A549 (cell line): ENCODE data around the gene RAB3C. TPM values are rescaled to one million over a fixed set of nuclear protein-coding genes. Genes with fewer than 3 reads are reported as not detected.
A peak's percentile ranks its signal among the peaks of the same experiment; 100 is the strongest.

Source experiments
- ATAC-seq, 2 experiments: fragments of 200-7000 bp in 1 of 2; fragments of >200 bp in 1 of 2; cut with Nextera tagmentation in 1 of 2; cut with Tn5 transposase in 1 of 2; 3 replicates each; pipeline versions ENCODE4 v1.8.0 to v1.9.1; 2018 to 2020; ENCODE audit warnings: mild to moderate bottlenecking in 1 of 2, moderate library complexity in 1 of 2
- CTCF ChIA-PET: fragments of 300-600 bp; sonication (Branson Sonifier 250); formaldehyde crosslinking; extraction: SDS; loops from one replicate; lab custom pipeline; 2021; ENCODE audit warnings: antibody characterized with exemption, inconsistent platforms; lab: Yijun Ruan, JAX
- POLR2A ChIA-PET: fragments of 350-600 bp; formaldehyde crosslinking; extraction: SDS; loops from one replicate; lab custom pipeline; 2021; ENCODE audit warnings: antibody characterized with exemption, inconsistent platforms; lab: Yijun Ruan, JAX
- DNase-seq, 2 experiments: peaks; one replicate each; pipeline versions ENCODE4 v3.0.0 to v3.0.0-alpha.2; 2011 to 2016; ENCODE audit warnings: low read depth in 1 of 2, low spot score in 1 of 2
- FAIRE-seq: peaks from 2 replicates; lab custom pipeline; 2011; peaks lifted over from hg19 to GRCh38; lab: Jason Lieb, UNC
- H3K27ac ChIP-seq, 2 experiments: fragments of >200 bp; sonication (Bioruptor Twin); formaldehyde crosslinking; 3 replicates each; pipeline ENCODE4 v1.5.1; 2016 to 2017
- H3K4me1 ChIP-seq: fragments of >200 bp; sonication (Bioruptor Twin); formaldehyde crosslinking; 3 replicates; pipeline ENCODE4 v1.6.1; 2016
- H3K4me2 ChIP-seq: fragments of >200 bp; sonication (Bioruptor Twin); formaldehyde crosslinking; 3 replicates; pipeline ENCODE4 v1.6.1; 2016
- H3K4me3 ChIP-seq: fragments of >200 bp; sonication (Bioruptor Twin); formaldehyde crosslinking; 3 replicates; pipeline ENCODE4 v1.5.1; 2016
- H3K9me3 ChIP-seq: fragments of >200 bp; sonication (Bioruptor Twin); formaldehyde crosslinking; 3 replicates; pipeline ENCODE4 v1.6.1; 2016
- CBX2 ChIP-seq: fragments of 200-600 bp; sonication (generic); IDR thresholded peaks from 2 replicates; pipeline ENCODE4 v1.6.1; 2016; ENCODE audit warnings: low read depth, mild to moderate bottlenecking, borderline replicate concordance
- CBX8 ChIP-seq: fragments of 200-600 bp; sonication (generic); IDR thresholded peaks from 2 replicates; pipeline ENCODE4 v1.6.1; 2016
- CHD2 ChIP-seq: fragments of 150-350 bp; IDR thresholded peaks from 2 replicates; pipeline ENCODE4 v1.6.1; 2014; ENCODE audit warnings: low read length; ENCODE audit not compliant: partially characterized antibody
- EHF ChIP-seq: fragments of 250-450 bp; sonication (Bioruptor Pico); IDR thresholded peaks from 2 replicates; pipeline ENCODE4 v1.5.0; 2020; ENCODE audit warnings: mild to moderate bottlenecking
- EHMT2 ChIP-seq: fragments of 200-600 bp; sonication (generic); IDR thresholded peaks from 2 replicates; pipeline ENCODE4 v1.6.1; 2016; ENCODE audit warnings: antibody characterized with exemption, low read depth, mild to moderate bottlenecking, moderate library complexity
- HDAC2 ChIP-seq: fragments of 200-600 bp; sonication (generic); IDR thresholded peaks from 2 replicates; pipeline ENCODE4 v1.6.1; 2016
- HOXB5 ChIP-seq: fragments of 250-450 bp; sonication (Bioruptor Pico); IDR thresholded peaks from 2 replicates; pipeline ENCODE4 v1.5.0; 2020; ENCODE audit warnings: mild to moderate bottlenecking, moderate library complexity
- JUNB ChIP-seq: fragments of >200 bp; sonication (Bioruptor Twin); formaldehyde crosslinking; IDR thresholded peaks from 2 replicates; pipeline ENCODE4 v1.6.1; 2016
- KDM1A ChIP-seq: fragments of 200-600 bp; sonication (generic); IDR thresholded peaks from 2 replicates; pipeline ENCODE4 v1.6.1; 2016; ENCODE audit warnings: low read depth, mild to moderate bottlenecking
- KDM5A ChIP-seq: fragments of 200-600 bp; sonication (generic); IDR thresholded peaks from 2 replicates; pipeline ENCODE4 v1.6.1; 2016; ENCODE audit warnings: antibody characterized with exemption, mild to moderate bottlenecking
- MAFK ChIP-seq: fragments of 450-650 bp; IDR thresholded peaks from 2 replicates; pipeline ENCODE4 v1.6.1; 2014; ENCODE audit not compliant: partially characterized antibody
- NPAS2 ChIP-seq: fragments of 250-450 bp; sonication (Bioruptor Pico); IDR thresholded peaks from 2 replicates; pipeline ENCODE4 v1.8.0; 2022; ENCODE audit warnings: mild to moderate bottlenecking, moderate library complexity, borderline replicate concordance
- PHF8 ChIP-seq: fragments of 200-600 bp; sonication (generic); IDR thresholded peaks from 2 replicates; pipeline ENCODE4 v1.6.1; 2016; ENCODE audit warnings: low read depth, mild to moderate bottlenecking, antibody characterized with exemption, moderate library complexity, borderline replicate concordance
- RCOR1 ChIP-seq: fragments of 150-350 bp; IDR thresholded peaks from 2 replicates; pipeline ENCODE4 v1.6.1; 2014; ENCODE audit warnings: antibody characterized with exemption, low read length, low read depth
- SMC3 ChIP-seq: fragments of >200 bp; sonication (Bioruptor Twin); formaldehyde crosslinking; IDR thresholded peaks from 3 replicates; pipeline ENCODE4 v1.6.1; 2018; ENCODE audit warnings: inconsistent platforms
- ZC3H11A ChIP-seq: fragments of 450-650 bp; IDR thresholded peaks from 2 replicates; pipeline ENCODE4 v1.6.1; 2014; ENCODE audit warnings: antibody characterized with exemption, mild to moderate bottlenecking
- WGBS: methylation state at CpG from one replicate; pipeline ENCODE4 v1.1.6; 2017; ENCODE audit errors: missing lambda C conversion rate; 5-methylcytosine and 5-hydroxymethylcytosine counted together
- polyA plus RNA-seq, 4 experiments: library from polyadenylated mRNA; depleted of rRNA in 3 of 4; stranded (reverse); fragments of >200 nt; fragmentation: RNase III in 1 of 4; extraction: RNeasy Plus Mini Kit Qiagen cat#74134 plus additional on column Dnase treatment in 1 of 4; gene quantifications; 2 replicates in 3 of 4; 3 replicates in 1 of 4; pipeline ENCODE4 v1.2.3, GENCODE V29; 2011 to 2017
- TF ChIP-seq, protein P1 (sequence below): fragments of 150-350 bp; IDR thresholded peaks from 2 replicates; pipeline ENCODE4 v1.6.1; 2014; ENCODE audit warnings: low read depth, mild to moderate bottlenecking, low read length
- TF ChIP-seq, protein P2 (sequence below): fragments of >200 bp; sonication (Bioruptor Twin); formaldehyde crosslinking; IDR thresholded peaks from 3 replicates; pipeline ENCODE4 v1.6.1; 2016
- TF ChIP-seq, protein P3 (sequence below): fragments of 450-650 bp; IDR thresholded peaks from 2 replicates; pipeline ENCODE4 v1.6.1; 2014; ENCODE audit warnings: antibody characterized with exemption

Gene RAB3C
- polyA plus RNA-seq, 2 of the 4 experiments (the other 2 are of a cell fraction), result not detected

DNA sequence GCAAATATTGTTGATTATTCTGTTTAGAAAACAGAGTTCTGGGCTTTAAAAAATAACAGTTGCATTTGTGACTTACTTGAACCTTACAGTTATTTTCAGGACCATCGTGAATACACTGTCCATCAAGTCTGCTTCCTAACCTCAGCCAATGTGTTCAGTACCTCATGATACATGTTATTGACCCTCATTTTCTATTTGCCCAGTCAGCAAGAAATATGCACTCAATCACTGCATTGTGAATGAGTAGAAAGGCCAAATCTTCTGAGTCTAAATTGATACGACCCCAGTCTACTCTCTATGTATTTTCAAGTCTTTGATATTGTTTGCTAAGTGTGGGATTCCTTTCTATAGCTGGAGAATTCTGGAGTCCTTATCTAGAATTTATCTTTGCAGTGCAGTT is 156.2 kb downstream of the RAB3C start:
- no peak overlapping the region for H3K4me2 ChIP-seq
- no peaks in the 10 kb centered on the region for H3K4me1 ChIP-seq
- FAIRE-seq, result no peak
- TF ChIP-seq HDAC2, result no peak
- peak; percentile 88 for TF ChIP-seq MAFK
- no peak for TF ChIP-seq RCOR1
- CTCF ChIA-PET, result no interaction called here
- 19% methylated on average over 2 of the region's 2 CpGs for WGBS
- POLR2A ChIA-PET, result no interaction called here
- no peaks in the 10 kb centered on the region for H3K9me3 ChIP-seq
- ATAC-seq, result no peak
- no peak overlapping the region for H3K4me3 ChIP-seq
- DNase-seq, result no peak
- H3K27ac ChIP-seq, result no peak overlapping the region

DNA sequence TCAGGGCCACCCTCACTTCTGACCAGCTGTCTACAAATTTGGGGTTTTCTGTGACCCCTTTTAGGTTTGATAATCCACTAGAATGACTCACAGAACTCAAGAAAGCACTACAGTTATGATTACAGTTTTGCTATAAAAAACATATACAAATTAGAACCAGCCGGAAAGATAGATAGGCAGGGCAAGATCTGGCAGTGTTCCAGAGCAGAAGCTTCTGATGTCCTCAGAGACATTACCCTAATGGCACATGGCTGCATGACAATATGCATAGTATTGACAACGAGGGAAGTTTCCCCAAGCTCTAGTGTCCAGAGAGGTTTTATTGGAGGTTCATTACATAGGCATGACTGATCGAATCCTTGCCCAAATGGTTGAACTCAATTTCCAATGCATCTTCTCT is 158.1 kb downstream of the RAB3C start:
- ChIA-PET POLR2A (no interaction called here), CTCF (no interaction called here)
- H3K4me1 ChIP-seq, result no peaks in the 10 kb centered on the region
- H3K9me3 ChIP-seq, result no peaks in the 10 kb centered on the region
- no peak overlapping the region for H3K27ac ChIP-seq
- WGBS, result 75% methylated on average over 3 of the region's 3 CpGs
- ATAC-seq (no peak), DNase-seq (no peak), FAIRE-seq (no peak)
- no peak overlapping the region for H3K4me2 ChIP-seq
- TF ChIP-seq SMC3, result no peak
- H3K4me3 ChIP-seq, result no peak overlapping the region

DNA sequence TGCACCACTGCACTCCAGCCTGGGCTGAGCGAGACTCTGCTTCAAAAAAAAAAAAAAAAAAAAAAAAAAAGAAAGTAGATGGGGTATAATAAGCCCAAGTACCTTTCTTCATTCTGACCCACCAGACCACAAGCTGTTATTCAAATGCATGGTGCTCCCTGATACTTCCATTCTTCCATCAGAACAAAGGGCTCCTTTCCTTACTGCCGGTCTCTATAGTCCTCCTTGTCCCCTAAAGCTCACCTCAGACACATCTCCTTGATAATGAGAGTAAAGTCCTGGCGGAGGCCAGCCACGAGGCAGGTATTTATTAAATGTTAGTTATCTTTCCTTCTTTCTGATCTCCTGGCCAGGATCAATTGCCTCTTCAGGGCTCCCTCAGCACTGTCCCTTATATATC is 162.5 kb downstream of the RAB3C start:
- FAIRE-seq (no peak), DNase-seq (no peak), ATAC-seq (no peak)
- Histone ChIP-seq H3K27ac (no peak overlapping the region), H3K4me2 (no peak overlapping the region), H3K9me3 (no peaks in the 10 kb centered on the region), H3K4me1 (no peaks in the 10 kb centered on the region), H3K4me3 (no peak overlapping the region)
- ChIA-PET POLR2A (no interaction called here), CTCF (interaction anchor here (0.6 kb wide), 1 partner anchor 592 kb away, joined by 3 read pairs; no protein-coding TSS in a partner anchor)
- TF ChIP-seq KDM1A, result no peak
- no peak for TF ChIP-seq JUNB
- TF ChIP-seq EHMT2, result no peak
- 36% methylated on average over 4 of the region's 4 CpGs for WGBS

DNA sequence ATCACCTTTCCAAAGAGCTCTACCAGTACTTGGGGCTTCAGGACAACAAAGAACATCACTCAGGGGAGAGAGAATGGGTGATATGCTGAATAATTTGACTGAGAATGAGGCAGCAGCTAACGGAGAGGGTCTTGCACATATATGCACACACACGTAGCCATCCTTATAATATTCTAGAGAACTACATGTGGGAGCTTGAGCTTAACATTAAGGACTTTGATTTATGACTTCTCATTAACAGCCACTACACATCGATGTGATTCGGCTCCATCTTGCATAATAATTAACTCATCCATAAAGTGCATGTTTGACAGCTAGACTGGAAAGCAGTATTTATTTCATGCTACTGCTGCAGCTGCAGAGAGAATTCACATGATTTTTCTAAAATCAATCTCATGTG is 163.4 kb downstream of the RAB3C start:
- ATAC-seq, result no peak
- no peak for DNase-seq
- no peak overlapping the region for H3K27ac ChIP-seq
- WGBS, result 17% methylated on average over 4 of the region's 4 CpGs
- POLR2A ChIA-PET, result no interaction called here
- no peak for FAIRE-seq
- no peaks in the 10 kb centered on the region for H3K9me3 ChIP-seq
- H3K4me3 ChIP-seq, result no peak overlapping the region
- CTCF ChIA-PET, result no interaction called here
- H3K4me2 ChIP-seq, result no peak overlapping the region
- TF ChIP-seq NPAS2 (no peak), EHF (CRISPR knock-in tag) (no peak), CHD2 (no peak), CBX8 (no peak), HOXB5 (CRISPR knock-in tag) (no peak), KDM5A (no peak), CBX2 (no peak), ZC3H11A (no peak), PHF8 (no peak)
- TF ChIP-seq, protein P1, sequence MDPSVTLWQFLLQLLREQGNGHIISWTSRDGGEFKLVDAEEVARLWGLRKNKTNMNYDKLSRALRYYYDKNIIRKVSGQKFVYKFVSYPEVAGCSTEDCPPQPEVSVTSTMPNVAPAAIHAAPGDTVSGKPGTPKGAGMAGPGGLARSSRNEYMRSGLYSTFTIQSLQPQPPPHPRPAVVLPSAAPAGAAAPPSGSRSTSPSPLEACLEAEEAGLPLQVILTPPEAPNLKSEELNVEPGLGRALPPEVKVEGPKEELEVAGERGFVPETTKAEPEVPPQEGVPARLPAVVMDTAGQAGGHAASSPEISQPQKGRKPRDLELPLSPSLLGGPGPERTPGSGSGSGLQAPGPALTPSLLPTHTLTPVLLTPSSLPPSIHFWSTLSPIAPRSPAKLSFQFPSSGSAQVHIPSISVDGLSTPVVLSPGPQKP, result no peak
- TF ChIP-seq, protein P2, sequence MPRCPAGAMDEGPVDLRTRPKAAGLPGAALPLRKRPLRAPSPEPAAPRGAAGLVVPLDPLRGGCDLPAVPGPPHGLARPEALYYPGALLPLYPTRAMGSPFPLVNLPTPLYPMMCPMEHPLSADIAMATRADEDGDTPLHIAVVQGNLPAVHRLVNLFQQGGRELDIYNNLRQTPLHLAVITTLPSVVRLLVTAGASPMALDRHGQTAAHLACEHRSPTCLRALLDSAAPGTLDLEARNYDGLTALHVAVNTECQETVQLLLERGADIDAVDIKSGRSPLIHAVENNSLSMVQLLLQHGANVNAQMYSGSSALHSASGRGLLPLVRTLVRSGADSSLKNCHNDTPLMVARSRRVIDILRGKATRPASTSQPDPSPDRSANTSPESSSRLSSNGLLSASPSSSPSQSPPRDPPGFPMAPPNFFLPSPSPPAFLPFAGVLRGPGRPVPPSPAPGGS, result no peak
- TF ChIP-seq, protein P3, sequence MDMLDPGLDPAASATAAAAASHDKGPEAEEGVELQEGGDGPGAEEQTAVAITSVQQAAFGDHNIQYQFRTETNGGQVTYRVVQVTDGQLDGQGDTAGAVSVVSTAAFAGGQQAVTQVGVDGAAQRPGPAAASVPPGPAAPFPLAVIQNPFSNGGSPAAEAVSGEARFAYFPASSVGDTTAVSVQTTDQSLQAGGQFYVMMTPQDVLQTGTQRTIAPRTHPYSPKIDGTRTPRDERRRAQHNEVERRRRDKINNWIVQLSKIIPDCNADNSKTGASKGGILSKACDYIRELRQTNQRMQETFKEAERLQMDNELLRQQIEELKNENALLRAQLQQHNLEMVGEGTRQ, result no peak
- H3K4me1 ChIP-seq, result no peaks in the 10 kb centered on the region
